Measurements from ENCODE around the gene PTPRH.
"Not testable (repeated sequence)": the region's sequence is repeated elsewhere in the genome, so short reads cannot be mapped to it uniquely, and the experiment has no call there.

The PTPRH gene

DNA sequence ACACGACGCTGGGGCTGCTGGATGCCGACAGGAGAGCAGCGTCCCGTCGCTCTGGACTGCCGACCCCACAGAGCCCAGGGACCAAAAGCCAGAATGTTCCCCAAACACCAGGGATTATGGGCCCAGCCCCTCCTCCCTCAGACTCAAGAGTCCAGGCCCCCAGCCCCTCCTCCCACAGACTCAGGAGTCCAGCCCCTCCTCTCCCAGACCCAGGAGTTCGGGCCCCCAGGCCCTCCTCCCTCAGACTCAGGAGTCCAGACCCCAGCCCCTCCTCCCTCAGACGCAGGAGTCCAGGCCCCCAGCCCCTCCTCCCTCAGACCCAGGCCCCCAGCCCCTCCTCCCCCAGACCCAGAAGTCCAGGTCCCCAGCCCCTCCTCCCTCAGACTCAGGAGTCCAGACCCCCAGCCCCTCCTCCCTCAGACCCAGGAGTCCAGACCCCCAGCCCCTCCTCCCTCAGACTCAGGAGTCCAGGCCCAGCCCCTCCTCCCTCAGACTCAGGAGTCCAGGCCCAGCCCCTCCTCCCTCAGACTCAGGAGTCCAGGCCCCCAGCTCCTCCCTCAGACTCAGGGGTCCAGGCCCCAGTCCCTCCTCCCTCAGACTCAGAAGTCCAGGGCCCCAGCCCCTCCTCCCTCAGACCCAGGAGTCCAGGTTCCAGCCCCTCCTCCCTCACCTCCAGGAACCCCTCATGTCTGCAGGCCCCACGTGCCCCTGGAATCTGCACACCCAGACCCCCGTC lies 15.5 kb upstream of the PTPRH start:
- DNase-seq (ENCODE audit: low read depth): not testable (repeated sequence)

DNA sequence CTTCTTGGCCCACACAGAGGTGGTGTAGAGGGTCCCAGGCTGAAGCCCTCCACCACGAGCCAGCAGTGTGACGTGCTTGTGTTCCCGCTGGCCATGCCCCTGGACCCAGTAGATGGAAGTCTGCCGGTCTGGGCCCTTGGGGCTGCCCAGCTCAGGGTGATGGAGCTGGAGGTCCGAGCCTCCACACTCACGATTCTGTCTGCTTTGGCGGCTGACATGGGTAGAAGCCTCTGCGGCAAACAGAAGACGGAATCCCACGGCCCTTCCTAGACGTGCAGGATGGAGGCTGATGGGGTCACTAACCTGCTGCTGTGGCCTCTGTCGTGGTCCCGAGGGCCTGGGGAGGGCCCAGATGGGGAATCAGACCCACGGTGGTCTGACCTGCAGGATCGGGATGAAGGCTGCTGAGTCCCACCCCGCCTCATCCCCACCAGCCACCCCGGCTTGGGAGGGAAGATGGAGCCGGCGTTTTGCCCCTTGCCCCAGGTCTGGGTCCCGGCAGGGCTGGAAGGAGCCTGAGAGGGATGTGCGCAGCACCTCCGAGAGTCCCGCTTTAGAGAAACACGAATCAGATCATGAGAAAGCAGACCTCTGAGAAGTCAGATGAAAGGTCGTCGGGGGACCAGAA lies 14.9 kb upstream of the PTPRH start:
- DNase-seq (ENCODE audit: low read depth): no peak

DNA sequence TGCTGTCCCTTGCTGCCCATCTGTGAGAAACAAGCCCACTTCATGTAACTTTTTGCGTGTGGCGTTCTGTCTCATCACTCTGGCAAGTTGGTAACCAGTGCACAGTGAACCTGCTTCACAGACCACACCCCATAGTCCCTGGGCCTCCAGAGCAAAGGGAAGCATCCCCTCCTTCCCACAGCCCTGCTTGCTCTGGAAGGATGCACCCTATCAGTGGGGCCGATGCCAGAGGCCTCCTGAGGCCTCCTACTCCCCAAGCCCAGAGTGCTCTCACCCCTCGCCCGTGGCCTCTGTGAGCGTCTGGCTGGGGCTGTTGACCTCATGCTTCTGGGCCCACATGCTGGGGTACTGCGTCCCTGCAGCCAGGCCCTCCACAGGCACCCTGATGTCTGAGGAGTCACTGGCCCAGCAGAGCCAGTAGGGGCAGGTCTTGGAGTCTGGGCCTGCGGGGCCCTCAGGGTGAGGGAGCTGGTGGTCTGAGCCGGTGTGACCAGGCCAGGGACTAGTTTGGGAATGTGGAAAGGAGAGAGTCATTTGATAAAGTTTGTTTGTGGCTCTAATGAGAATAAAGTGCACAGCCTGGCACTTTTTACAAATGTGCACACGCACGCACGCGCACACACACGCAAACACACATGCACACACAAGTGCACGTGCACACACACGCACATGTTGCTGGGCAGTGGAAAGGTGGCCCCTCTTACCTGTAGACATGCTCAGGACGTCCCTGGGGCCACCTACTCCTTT lies 14.2 kb upstream of the PTPRH start:
- DNase-seq (ENCODE audit: low read depth): no peak

DNA sequence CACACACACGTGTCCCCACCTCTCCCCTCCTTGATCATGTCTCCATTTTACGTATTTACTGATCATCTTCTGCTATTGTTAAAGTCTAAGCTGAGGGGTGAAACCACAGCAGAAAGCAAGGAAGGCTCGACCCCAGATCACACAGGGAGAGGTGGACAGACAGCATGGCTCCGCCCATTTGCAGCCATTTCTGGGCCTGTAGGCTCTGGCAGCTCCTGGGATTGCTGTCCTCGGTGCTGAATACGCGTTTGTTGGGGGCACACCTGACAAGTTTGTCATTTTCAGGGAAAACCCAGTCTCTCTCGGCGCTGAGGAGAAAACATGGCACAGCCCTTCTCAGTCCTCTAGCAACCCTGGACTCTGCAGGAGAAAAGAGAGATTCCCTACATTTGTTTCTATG lies 11.2 kb upstream of the PTPRH start:
- peak; percentile 25 for DNase-seq (ENCODE audit: low read depth)

DNA sequence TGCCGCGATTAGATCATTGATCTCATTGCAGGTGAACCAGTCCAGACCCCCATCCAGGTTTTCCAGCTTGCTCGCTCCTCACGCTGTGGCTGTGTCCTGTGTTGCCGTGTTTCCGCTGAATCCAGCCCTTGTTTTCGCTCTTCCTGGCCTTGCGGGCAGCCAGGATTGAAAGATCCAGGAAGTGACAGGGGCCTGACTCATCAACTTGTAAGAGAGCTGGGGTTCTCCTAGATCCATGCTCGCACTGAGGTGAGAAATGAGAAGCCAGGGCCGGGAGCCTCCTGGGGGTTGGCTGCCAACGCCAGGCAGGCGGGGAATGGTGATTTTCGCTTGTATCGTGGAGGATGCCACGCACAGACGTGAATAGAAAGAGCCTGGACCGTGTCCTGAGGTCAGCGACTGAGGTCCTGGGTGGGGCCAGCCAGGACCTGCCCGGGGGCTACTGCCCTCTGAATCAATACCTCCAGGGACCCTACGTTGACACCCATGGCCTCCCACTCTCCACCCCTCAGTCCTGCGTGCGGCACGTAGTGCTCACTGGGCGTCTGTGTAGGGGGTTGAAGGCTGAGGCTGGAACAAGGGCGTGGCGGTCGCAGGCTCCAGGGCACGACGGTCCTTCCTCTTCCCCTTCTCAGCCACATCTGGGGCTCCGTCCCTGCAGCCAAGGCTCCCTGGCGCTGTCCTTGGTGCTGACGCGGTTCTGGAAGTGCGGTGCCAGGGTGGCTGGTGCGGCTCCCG lies 7.3 kb upstream of the PTPRH start:
- DNase-seq (ENCODE audit: low read depth): peak; percentile 100

DNA sequence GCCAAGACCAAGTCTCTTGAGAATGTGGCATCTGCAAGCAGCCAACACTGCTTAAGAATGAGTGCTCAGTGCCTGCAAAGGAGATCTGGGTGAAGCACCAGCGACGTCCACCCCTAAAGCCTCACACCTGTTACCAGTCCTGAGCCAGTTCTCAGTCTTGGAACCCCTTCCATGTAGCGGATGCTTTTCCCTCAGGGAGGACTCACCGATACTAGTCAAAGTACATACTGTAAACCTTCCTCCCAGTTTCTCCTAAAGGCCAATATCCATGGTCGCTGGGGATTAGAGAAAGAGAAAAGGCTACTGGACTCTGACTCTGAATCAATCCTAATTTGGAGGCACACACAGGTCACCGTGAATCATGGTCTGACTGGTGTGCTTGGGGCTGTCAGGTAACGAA lies 4.2 kb upstream of the PTPRH start:
- no peak for DNase-seq (ENCODE audit: low read depth)

DNA sequence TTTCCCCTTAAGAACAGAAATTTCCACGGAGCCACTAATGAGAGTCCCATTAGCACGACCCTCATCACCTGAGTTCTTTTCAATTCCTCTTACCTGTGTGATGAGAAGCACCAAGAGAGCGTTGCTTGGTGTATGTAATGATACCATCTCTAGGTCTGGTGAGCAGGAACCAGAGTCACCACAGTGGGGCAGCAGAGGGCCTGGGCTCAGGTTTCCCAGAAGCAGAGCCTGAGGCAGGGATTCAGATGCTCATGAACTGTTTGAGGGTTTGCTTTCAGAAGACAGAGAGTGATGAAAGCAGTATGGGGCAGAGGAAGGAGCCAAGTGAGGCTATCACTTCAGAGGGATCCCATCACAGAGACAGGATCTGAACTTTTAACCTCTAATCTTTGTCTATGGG lies 3.1 kb upstream of the PTPRH start:
- peak; percentile 30 for DNase-seq (ENCODE audit: low read depth)

DNA sequence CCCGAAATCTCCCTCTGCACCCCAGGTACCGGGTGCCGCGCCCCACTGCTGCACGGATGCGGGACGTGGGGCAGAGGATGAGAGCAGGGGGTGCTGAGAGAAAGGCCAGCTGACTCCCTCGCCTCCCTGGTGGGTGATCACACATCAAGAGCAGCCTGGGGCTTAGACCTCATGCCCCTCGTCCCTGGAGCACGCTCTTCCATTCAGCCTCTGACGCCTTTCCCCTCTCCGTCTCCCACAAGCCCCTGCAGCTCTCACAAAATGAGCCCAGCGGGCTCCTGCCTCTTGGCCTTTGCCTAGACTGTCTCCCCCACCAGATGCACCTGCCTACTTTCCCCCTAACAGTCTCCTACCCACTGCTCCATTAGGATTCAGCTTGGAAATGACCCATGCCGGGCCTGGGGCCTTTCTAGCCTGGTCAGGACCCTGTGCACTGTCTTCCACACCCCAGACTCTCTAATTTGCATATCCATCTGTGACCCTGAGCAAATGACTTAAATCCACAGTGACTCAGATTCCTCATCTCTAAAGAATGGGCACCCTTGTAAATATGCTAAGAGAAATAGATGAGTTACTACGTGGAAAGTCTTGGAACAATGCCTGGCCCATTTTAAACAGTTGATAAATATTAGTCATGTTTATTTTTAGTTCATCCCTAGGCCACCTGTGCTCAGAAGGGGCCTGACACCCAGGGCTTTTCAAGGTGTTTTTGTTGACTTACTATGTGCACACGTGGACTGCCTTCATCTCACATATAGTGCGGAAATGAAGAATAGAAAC lies 582 bp upstream of the PTPRH start:
- DNase-seq (ENCODE audit: low read depth): peak; percentile 98

DNA sequence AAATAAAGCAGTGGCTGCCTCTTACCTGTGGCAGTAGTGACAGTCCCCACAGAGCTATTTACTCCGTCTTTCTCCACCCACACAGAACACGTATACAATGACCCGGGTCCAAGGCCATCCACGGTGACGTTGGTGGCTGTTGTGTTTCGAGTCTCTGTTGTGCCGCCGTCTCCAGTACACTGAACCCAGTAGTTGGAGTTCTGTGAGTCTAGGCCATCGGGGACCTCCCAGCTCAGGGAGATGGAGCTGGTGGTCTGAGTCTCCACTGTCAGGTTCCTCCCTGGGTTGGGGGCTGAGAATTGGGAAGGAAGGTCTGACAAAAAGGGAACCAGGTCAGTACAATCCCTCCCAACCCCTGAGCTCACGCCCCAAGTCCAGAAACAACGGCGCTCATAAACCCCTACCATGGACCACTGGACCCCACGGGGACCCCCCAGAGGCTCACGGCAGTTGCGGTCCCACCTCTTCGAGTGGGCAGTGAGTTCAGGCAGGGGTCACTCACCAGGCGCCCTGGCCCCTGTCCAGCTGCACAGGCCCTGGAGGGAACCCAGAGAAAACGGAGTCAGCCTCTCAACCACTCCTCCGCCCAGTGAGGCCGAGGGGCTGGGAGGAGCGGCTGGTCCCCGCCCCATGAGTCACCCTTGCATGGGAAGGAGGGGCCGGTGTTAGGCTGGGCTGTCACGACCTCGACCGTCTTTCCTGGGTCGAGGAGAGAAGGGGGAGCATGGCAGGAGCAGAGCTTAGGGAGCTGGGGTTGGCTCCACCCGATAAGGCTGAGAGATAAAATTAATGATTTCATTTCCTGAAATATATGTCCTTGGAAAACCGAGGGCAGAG lies 2.4 kb downstream of the PTPRH start:
- peak; percentile 94 for DNase-seq (ENCODE audit: low read depth)

DNA sequence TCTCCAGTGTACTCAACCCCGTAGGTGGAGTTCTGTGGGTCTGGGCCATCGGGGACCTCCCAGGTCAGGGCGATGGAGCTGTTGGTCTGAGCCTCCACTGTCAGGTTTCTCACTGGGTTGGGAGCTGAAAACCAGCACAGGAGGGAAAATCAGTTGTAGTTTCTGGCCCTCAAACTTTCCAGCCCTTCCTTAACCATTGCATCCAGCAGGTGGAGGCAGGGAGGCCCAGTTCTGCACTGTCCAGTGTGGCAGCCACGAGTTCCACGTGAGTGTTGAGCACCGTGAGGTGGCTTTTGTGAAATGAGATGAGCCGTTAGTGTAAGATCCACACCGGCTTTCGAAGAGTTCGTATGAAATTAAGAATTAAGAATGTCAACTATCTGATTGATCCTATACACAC lies 7.1 kb downstream of the PTPRH start:
- DNase-seq (ENCODE audit: low read depth): peak; percentile 36

DNA sequence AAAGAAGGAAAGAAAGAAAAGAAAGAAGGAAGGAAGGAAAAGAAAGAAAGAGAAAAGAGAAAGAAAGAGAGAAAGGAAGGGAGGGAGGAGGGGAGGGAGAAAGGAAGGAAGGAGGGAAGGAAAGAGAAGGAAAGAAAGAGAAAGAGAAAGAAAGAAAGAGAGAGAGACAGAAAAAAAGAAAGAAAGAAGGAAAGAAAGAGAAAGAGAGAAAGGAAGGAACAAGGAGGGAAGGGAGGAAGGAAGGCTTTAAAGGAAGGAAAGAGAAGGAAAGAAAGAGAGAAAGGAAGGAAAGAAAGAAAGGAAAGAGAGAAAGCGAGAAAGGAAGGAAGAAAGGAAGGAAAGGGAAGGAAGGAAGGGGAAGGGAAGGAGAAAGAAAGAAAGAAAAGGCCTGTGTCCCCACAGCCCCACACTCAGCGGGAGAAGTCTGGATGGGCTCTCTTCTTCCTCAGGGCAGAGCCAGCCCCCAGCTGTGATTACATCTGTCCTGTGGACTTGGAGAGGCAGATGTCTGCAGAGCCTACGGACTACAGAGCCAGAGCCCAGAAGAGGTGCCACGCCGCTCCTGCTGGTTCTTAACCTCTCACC lies 9.6 kb downstream of the PTPRH start:
- DNase-seq (ENCODE audit: low read depth): no peak

DNA sequence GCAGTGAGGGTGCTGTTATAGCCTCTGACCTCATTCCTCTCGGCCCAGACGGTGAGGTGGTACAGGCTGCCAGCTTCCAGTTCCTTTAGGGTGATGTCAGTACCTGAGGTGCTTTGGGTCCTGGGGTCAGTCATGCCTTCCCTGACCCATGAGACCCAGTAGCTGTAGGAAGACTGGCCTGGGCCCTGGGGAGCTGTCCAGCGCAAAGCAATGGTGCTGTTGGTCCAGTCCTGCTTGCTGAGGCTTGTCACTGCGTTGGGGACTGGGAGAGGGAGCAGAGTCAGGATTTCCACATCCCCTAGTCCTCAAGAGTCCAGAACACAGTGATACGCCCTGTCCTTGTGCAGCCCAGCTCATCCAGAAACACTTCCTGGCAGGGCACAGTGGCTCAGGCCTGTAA lies 10.7 kb downstream of the PTPRH start:
- no peak for DNase-seq (ENCODE audit: low read depth)

DNA sequence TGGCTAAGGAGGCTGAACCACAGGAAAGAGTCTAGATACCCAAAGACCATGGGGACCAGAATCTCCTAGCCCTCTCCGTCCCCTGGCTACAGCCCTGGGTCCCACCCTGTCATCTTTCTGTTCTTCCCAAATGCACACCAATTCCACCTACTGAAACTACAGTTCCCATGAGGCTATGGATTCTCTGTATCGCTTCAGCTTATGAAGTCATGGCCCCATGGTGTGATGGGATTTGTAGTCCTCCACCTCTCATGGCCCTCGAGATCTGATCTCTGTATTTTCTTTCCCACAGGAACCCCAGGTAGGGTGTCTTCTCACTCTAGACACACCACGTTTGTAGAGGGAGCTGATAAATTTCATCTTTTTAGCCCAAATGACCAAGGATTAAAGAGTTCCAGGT lies 11.8 kb downstream of the PTPRH start:
- DNase-seq (ENCODE audit: low read depth): peak; percentile 44

DNA sequence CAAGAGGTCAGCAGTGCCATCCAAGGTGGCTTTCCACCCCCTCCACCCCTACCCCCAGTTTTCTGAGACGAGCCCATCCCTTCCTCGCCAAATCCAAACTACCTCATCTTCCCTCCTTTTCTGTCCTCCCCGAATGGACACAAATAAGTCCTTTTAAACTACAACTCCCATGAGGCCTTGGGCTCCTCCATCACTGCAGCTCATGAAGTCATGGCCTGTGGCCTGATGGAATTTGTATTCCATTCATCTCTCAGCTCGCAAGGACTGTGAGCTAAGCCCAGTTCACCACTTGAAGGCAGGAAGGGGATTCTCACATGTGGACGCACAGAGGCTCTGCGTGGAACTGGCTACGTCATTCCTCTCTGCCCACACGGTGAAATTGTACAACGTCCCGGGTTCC lies 12.5 kb downstream of the PTPRH start:
- DNase-seq (ENCODE audit: low read depth): peak; percentile 40

DNA sequence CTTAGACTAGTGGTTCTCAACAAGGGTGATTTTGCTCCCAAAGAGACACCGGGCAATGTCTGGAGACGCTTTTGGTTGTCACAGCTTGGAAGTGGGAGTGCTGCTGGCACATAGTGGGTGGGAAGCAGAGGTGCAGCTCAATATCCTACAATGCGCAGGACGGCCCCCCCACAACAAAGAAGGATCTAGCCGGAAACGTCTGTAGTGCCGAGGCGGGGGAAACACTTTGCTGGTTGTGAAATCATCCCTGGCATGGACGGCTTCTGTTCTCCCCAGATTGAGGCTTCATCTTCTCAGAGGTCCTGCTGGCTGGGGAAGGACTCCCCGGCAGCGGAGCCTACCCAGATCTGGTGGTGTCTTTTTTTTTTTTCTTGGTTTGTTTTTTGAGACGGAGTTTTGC lies 15.8 kb downstream of the PTPRH start:
- no peak for DNase-seq (ENCODE audit: low read depth)

DNA sequence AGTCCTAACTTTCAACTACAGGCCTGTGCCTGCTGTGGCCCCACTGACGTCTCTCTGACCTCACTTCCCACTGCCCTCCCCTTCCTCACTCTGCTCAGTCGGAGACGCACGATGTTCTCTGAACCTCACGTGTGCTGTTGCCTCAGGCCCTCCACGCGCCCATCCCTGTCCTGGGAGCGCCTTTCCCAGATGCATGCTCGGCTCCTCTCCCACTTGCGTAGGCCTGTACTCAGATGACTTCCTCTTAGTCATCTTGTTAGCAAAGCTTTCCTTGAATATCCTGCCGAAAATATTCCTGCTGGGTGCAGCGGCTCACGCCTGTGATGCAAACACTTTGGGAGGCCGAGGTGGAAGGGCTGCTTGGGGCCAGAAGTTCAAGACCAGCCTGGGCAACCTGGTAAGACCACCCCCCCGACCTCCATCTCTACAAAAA lies 19.9 kb downstream of the PTPRH start:
- DNase-seq (ENCODE audit: low read depth): peak; percentile 99

DNA sequence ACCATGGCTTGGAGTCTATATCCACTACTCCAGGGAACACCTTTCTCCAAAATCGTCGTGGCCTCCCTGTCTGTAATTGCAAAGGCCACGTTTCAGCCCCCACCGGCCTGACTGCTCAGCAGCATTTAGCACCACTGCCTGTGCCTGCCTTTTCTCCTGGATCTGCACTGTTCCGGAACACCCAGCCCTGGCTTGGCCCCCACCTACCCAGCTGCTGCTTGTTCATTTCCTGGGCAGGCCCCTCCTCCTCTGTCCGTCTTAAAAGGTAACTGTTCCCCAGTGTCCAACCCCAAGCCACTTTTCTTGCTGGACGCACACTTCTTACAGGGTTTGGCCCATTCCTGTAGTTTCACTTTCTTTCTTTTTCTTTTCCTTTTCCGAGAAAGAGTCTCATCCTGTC lies 20.7 kb downstream of the PTPRH start:
- DNase-seq (ENCODE audit: low read depth): no peak

DNA sequence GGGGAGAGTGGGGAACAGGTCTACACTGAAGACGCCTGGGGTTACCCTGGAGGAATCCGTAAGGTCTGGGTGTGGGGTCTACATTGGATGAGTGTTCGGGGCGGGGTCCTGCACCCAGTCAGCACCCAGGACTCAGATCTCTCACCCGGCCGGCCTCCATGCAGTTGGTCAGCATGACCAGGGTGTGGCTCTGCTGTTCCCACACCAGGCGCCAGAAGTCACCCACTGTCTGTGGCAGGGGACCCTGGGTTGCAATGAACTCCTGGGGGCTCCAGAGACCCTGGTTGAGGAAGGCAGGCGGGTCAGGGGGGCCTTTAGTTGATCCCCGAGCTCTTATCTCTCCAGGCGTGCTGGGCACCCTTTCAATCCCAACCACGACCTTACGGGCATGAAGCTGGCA lies 23.2 kb downstream of the PTPRH start:
- no peak for DNase-seq (ENCODE audit: low read depth)

DNA sequence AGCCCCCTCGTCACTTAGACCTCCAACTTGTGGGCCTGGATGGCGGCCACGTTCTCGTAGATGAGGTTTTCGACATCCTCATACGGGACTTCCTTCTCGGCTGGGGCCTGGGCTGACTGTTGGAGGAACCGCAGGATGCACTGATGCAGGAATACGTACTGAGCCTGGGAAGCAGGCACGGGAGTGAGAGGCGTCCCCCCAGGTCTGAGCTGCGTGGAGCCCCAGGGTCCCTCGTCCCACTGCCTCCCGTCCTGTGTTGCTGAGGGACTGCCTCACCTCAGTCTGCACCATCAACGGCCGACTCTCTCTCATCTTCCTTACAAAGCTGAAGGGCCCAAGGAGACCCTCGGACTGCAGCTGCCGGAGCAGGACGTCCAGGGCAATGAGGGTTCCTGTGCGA lies 27.6 kb downstream of the PTPRH start:
- DNase-seq (ENCODE audit: low read depth): no peak

Measured in ELR (cell line).